Measurements from ENCODE around the gene OPN1MW2. TPM values are rescaled to one million over a fixed set of nuclear protein-coding genes. Genes with fewer than 3 reads are reported as not detected.
"Not testable (repeated sequence)": the region's sequence is repeated elsewhere in the genome, so short reads cannot be mapped to it uniquely, and the experiment has no call there.

The OPN1MW2 gene
- not detected for total RNA-seq
- long read RNA-seq: 0 reads

- H3K4me3 ChIP-seq; H3K27ac ChIP-seq; DNase-seq; H3K36me3 ChIP-seq; intact Hi-C loops (cut with DNase I); H3K4me1 ChIP-seq; H3K27me3 ChIP-seq; H3K9me3 ChIP-seq; ATAC-seq: not testable (repeated sequence)
Measured at GRCh38 chrX:154219456-154219855, at the start of gene OPN1MW2. Gene OPN1MW2, plus strand, starts transcription at chrX:154219756. Its CDS starts 60 bp downstream, at chrX:154219816.

GRCh38 chrX:154172535-154172943 is 47.0 kb upstream of the OPN1MW2 start:
- H3K27ac ChIP-seq; H3K36me3 ChIP-seq; H3K4me3 ChIP-seq; H3K27me3 ChIP-seq; DNase-seq; intact Hi-C loops (cut with DNase I); H3K4me1 ChIP-seq; H3K9me3 ChIP-seq: not testable (repeated sequence)
- ATAC-seq: peak; percentile 97

- H3K36me3 ChIP-seq; H3K27me3 ChIP-seq; DNase-seq; ATAC-seq; intact Hi-C loops (cut with DNase I); H3K9me3 ChIP-seq; H3K27ac ChIP-seq; H3K4me3 ChIP-seq; H3K4me1 ChIP-seq: not testable (repeated sequence)
Measured at GRCh38 chrX:154174356-154174755, 45.2 kb upstream of the OPN1MW2 start.

GRCh38 chrX:154182296-154182695 is 37.3 kb upstream of the OPN1MW2 start, which contains the start of gene OPN1MW:
Gene OPN1MW, plus strand, starts transcription at chrX:154182596. Its CDS starts 82 bp downstream, at chrX:154182678.
- H3K36me3 ChIP-seq; DNase-seq; H3K9me3 ChIP-seq; H3K27ac ChIP-seq; intact Hi-C loops (cut with DNase I); H3K4me3 ChIP-seq; H3K27me3 ChIP-seq; H3K4me1 ChIP-seq; ATAC-seq: not testable (repeated sequence)

- not testable (repeated sequence) for ATAC-seq
Measured at GRCh38 chrX:154183794-154184193, 35.8 kb upstream of the OPN1MW2 start.

GRCh38 chrX:154192846-154193245 is 26.7 kb upstream of the OPN1MW2 start:
- ATAC-seq; H3K4me3 ChIP-seq; DNase-seq; H3K27me3 ChIP-seq; H3K36me3 ChIP-seq; H3K27ac ChIP-seq; H3K9me3 ChIP-seq; H3K4me1 ChIP-seq; intact Hi-C loops (cut with DNase I): not testable (repeated sequence)

More at GRCh38 chrX:154183794-154184193, 35.8 kb upstream of the OPN1MW2 start:
- H3K36me3 ChIP-seq; H3K4me1 ChIP-seq; DNase-seq; H3K4me3 ChIP-seq; H3K27me3 ChIP-seq; intact Hi-C loops (cut with DNase I); H3K27ac ChIP-seq; H3K9me3 ChIP-seq: not testable (repeated sequence)

GRCh38 chrX:154194316-154194715 is 25.2 kb upstream of the OPN1MW2 start:
- H3K9me3 ChIP-seq; H3K27ac ChIP-seq; H3K4me1 ChIP-seq; ATAC-seq; H3K4me3 ChIP-seq; H3K27me3 ChIP-seq; DNase-seq; intact Hi-C loops (cut with DNase I); H3K36me3 ChIP-seq: not testable (repeated sequence)

GRCh38 chrX:154196466-154196865 is 23.1 kb upstream of the OPN1MW2 start:
- intact Hi-C loops (cut with DNase I); H3K9me3 ChIP-seq; DNase-seq; H3K27ac ChIP-seq; H3K4me3 ChIP-seq; ATAC-seq; H3K27me3 ChIP-seq; H3K4me1 ChIP-seq; H3K36me3 ChIP-seq: not testable (repeated sequence)

GRCh38 chrX:154209670-154210418 is 9.7 kb upstream of the OPN1MW2 start:
- H3K36me3 ChIP-seq; H3K4me1 ChIP-seq; intact Hi-C loops (cut with DNase I); H3K9me3 ChIP-seq; H3K4me3 ChIP-seq; H3K27me3 ChIP-seq; H3K27ac ChIP-seq; DNase-seq: not testable (repeated sequence)
- peak; percentile 96 for ATAC-seq

- H3K9me3 ChIP-seq; H3K4me1 ChIP-seq; H3K27ac ChIP-seq; ATAC-seq; H3K27me3 ChIP-seq; DNase-seq; intact Hi-C loops (cut with DNase I); H3K36me3 ChIP-seq; H3K4me3 ChIP-seq: not testable (repeated sequence)
Measured at GRCh38 chrX:154211057-154211456, 8.5 kb upstream of the OPN1MW2 start.

- H3K9me3 ChIP-seq; H3K4me1 ChIP-seq; H3K4me3 ChIP-seq; DNase-seq; H3K36me3 ChIP-seq; intact Hi-C loops (cut with DNase I); ATAC-seq; H3K27ac ChIP-seq; H3K27me3 ChIP-seq: not testable (repeated sequence)
Measured at GRCh38 chrX:154211499-154211898, 8.1 kb upstream of the OPN1MW2 start.

- H3K36me3 ChIP-seq; H3K27me3 ChIP-seq; DNase-seq; H3K4me3 ChIP-seq; H3K27ac ChIP-seq; intact Hi-C loops (cut with DNase I); ATAC-seq; H3K9me3 ChIP-seq; H3K4me1 ChIP-seq: not testable (repeated sequence)
Measured at GRCh38 chrX:154225292-154225691, 5.7 kb downstream of the OPN1MW2 start.

GRCh38 chrX:154226706-154227105 is 7.2 kb downstream of the OPN1MW2 start:
- DNase-seq; intact Hi-C loops (cut with DNase I); H3K27me3 ChIP-seq; H3K4me1 ChIP-seq; H3K9me3 ChIP-seq; H3K4me3 ChIP-seq; H3K36me3 ChIP-seq; ATAC-seq; H3K27ac ChIP-seq: not testable (repeated sequence)

- intact Hi-C loops (cut with DNase I); ATAC-seq; H3K4me3 ChIP-seq: not testable (repeated sequence)
Measured at GRCh38 chrX:154231443-154231842, 11.9 kb downstream of the OPN1MW2 start.

GRCh38 chrX:154233620-154234019 is 14.1 kb downstream of the OPN1MW2 start:
- H3K27me3 ChIP-seq; H3K9me3 ChIP-seq; DNase-seq; intact Hi-C loops (cut with DNase I); H3K4me3 ChIP-seq; ATAC-seq; H3K27ac ChIP-seq; H3K4me1 ChIP-seq; H3K36me3 ChIP-seq: not testable (repeated sequence)

More at GRCh38 chrX:154231443-154231842, 11.9 kb downstream of the OPN1MW2 start:
- H3K36me3 ChIP-seq, H3K9me3 ChIP-seq, H3K27ac ChIP-seq, H3K4me1 ChIP-seq, H3K27me3 ChIP-seq, DNase-seq: not testable (repeated sequence)
